Left lung (tissue), 10 donors: ENCODE measurements around the gene NGDN. TPM values are rescaled to one million over a fixed set of nuclear protein-coding genes. Genes with fewer than 3 reads are reported as not detected.

Source experiments
- ATAC-seq: fragments of 200-7000 bp; cut with Tn5 transposase; one replicate; pipeline ENCODE4 v1.9.1; 2020; ENCODE audit warnings: moderate library complexity
- DNase-seq, 4 donors: peaks; one replicate each; pipeline ENCODE4 v3.0.0-alpha.2; 2013 to 2020
- H3K27ac ChIP-seq, 2 donors: fragments of 200-600 bp; sonication (generic) in 1 of 2; one replicate each; pipeline versions ENCODE4 v1.5.0 to v1.8.0; 2020 to 2021
- H3K27me3 ChIP-seq, 2 donors: fragments of 200-600 bp; sonication (generic) in 1 of 2; one replicate each; pipeline versions ENCODE4 v1.5.0 to v1.8.0; 2020 to 2021
- H3K36me3 ChIP-seq, 2 donors: fragments of 200-600 bp; sonication (generic) in 1 of 2; one replicate each; pipeline versions ENCODE4 v1.5.0 to v1.8.0; 2020 to 2021
- H3K4me1 ChIP-seq, 2 donors: fragments of 200-600 bp; one replicate each; pipeline ENCODE4 v1.8.0; 2021
- H3K4me3 ChIP-seq, 2 donors: fragments of 200-600 bp; sonication (generic) in 1 of 2; one replicate each; pipeline versions ENCODE4 v1.5.0 to v1.8.0; 2020 to 2021; ENCODE audit warnings: mild to moderate bottlenecking in 1 of 2
- H3K9me3 ChIP-seq, 2 donors: fragments of 200-600 bp; sonication (generic) in 1 of 2; one replicate each; pipeline versions ENCODE4 v1.5.0 to v1.8.0; 2020 to 2021
- intact Hi-C, 2 donors: fragments of 100-400 bp; cut with DNase I; formaldehyde crosslinking; loops; one replicate each; pipeline versions ENCODE4 v1.11.2 to v1.14.2; 2022
- polyA plus RNA-seq, 6 donors: library from polyadenylated mRNA; unstranded; fragments of 120-200 nt; gene quantifications; one replicate each; pipeline ENCODE4 v1.2.1, GENCODE V29; 2013; ENCODE audit not compliant: insufficient read length in 6 of 6
- total RNA-seq, 2 donors: library from RNA; stranded (reverse); fragmentation: NEBNext Ultra II Directional; extraction: Animal tissue kit (Norgen Biotek cat#: 25700); gene quantifications; one replicate each; pipeline ENCODE4 v1.2.1, GENCODE V29; 2021
- TF ChIP-seq, protein P1 (sequence below), 2 donors: fragments of 200-600 bp; sonication (generic) in 1 of 2; IDR thresholded peaks; one replicate each; pipeline versions ENCODE4 v1.5.0 to v1.8.0; 2021; ENCODE audit warnings: antibody characterized with exemption in 2 of 2
- donor health status: DM: no; HTN: yes; CAD: no.
- donor health status: DM: no; HTN: no; CAD: no.

Gene NGDN
- total and polyA plus RNA-seq, 8 donors = 21.6 to 79.3 (median 60.0) TPM

DNA sequence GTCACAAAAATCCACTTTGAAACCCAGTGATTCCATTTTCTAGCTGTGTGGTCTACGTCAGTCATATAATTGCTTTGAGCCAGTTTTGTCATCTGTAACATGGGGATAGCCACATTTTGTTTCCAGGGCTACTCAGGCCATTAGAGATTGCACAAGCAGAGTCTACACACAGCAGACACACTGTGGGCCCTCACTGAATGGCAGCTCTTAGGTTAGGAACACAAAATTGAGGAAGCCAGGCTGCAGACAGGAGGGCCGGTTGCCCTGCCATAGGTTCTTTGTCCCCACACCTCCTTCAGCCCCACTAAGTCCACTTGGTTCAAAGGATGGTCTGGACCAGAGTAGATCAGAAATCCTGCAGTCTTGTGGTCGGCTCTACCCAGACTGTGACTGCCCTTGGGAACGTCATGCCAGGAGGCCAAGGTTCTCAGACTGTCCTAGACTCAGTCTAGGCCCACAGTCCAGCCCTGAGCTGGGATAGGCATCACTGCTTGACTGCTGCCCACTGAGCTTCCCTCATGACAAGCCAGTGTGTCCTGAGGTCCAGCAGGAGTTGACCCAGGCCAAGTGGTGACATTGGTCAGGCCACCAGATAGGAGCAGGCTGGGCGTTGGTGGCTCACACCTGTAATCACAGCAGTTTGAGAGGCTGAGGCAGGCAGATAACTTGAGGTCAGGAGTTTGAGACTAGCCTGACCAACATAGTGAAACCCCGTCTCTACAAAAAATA lies 30.2 kb upstream of the NGDN start:
- Histone ChIP-seq H3K4me1 (no peaks in the 10 kb centered on the region), H3K4me3 (no peak overlapping the region), H3K36me3 (no peaks in the 10 kb centered on the region), H3K27ac (no peak overlapping the region), H3K9me3 (no peaks in the 10 kb centered on the region), H3K27me3 (peaks cover 0 to 4% of the 10 kb centered on the region in 2 donors)
- DNase-seq (peak in 1 of 4 donors; percentile 53), ATAC-seq (no peak)
- intact Hi-C loops = no loop called here
- TF ChIP-seq, protein P1, sequence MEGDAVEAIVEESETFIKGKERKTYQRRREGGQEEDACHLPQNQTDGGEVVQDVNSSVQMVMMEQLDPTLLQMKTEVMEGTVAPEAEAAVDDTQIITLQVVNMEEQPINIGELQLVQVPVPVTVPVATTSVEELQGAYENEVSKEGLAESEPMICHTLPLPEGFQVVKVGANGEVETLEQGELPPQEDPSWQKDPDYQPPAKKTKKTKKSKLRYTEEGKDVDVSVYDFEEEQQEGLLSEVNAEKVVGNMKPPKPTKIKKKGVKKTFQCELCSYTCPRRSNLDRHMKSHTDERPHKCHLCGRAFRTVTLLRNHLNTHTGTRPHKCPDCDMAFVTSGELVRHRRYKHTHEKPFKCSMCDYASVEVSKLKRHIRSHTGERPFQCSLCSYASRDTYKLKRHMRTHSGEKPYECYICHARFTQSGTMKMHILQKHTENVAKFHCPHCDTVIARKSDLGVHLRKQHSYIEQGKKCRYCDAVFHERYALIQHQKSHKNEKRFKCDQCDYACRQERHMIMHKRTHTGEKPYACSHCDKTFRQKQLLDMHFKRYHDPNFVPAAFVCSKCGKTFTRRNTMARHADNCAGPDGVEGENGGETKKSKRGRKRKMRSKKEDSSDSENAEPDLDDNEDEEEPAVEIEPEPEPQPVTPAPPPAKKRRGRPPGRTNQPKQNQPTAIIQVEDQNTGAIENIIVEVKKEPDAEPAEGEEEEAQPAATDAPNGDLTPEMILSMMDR (IDR thresholded peaks at IDR 0.05) = no peak

DNA sequence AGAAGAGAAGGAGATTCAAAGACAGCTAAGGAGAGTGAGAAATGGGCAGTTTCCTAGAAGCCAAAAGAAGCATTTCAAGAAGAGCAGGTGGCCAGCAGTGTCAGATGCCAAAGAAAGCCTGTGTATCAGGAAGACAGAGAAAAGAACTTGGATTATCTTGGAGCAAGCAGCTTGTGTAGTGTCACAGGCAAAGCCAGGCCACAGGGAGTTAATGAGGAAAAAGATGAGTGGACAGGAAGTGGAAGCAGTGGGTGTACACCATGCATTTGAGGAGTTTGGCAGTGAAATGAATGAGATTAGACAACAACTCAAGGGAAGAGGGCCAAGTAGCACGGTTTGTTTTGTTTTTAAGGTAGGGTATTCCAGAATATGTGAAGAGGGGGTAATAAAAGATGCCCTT lies 28.4 kb upstream of the NGDN start:
- TF ChIP-seq, protein P1 (IDR thresholded peaks at IDR 0.05) = no peak
- Histone ChIP-seq H3K4me3 (no peak overlapping the region), H3K9me3 (no peaks in the 10 kb centered on the region), H3K27me3 (peaks cover 0 to 4% of the 10 kb centered on the region in 2 donors), H3K27ac (no peak overlapping the region), H3K4me1 (no peaks in the 10 kb centered on the region), H3K36me3 (no peaks in the 10 kb centered on the region)
- ATAC-seq = no peak
- intact Hi-C loops = no loop called here
- DNase-seq = no peak

DNA sequence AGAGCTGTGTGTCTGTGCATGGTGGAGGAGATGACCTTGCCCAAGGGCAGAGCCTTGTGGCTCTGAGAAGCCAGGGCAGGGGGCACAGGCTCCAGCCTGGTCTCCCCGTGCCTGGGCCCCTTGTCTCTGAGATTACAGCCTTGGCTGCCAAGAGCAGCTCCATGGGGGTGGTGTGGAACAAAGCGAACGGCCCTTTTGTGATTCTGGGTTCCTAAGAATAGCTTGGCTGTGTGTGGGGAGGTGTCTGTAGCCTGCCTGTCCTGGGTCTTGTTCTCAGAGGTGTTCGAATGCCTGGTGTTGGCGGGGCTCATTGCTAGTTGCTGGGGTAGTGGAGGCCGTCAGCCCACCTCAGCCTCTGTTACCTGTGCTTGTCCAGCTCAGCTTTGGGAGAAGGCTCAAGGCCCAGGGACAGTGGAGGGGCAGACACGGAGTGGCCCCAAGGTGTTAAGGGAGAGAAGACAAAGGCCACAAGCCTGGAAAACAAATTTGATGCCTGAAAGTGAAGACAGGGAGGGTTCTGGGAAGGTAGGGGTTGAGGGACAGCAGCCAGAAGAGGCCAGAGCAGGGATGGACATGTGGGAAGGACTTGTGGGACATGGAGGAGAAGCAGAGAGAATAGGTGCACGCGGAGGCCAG lies 26.7 kb upstream of the NGDN start:
- ATAC-seq (no peak), DNase-seq (no peak)
- no peaks in the 10 kb centered on the region for H3K4me1 ChIP-seq

DNA sequence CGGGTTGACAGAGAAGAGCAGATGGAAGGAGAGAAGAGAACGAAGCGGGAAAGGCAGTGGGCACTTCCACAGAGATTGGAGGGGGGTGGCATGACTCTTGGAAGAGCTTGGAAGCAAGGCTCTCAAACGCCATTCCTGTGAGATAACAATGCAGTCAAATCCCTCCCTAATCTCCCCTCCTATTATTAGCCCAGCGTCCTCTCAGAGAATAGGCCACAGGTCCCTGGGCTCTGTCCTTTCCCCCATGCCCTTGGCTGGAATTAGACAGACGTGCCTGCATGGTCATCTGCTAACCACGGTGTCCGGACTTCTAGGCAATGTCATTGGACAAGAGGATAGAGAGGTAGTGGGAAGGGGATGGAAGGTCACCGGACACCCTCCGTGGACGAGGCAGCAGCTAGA lies 26.1 kb upstream of the NGDN start:
- ATAC-seq = no peak
- no peaks in the 10 kb centered on the region for H3K36me3 ChIP-seq
- no peak overlapping the region for H3K27ac ChIP-seq
- no peaks in the 10 kb centered on the region for H3K4me1 ChIP-seq
- peaks cover 0 to 4% of the 10 kb centered on the region in 2 donors for H3K27me3 ChIP-seq
- TF ChIP-seq, protein P1 (IDR thresholded peaks at IDR 0.05) = no peak
- intact Hi-C loops = no loop called here
- no peak overlapping the region for H3K4me3 ChIP-seq
- H3K9me3 ChIP-seq = no peaks in the 10 kb centered on the region
- DNase-seq = no peak

More for the DNA sequence above, 26.7 kb upstream of the NGDN start:
- Histone ChIP-seq H3K36me3 (no peaks in the 10 kb centered on the region), H3K27me3 (peaks cover 0 to 4% of the 10 kb centered on the region in 2 donors), H3K4me3 (no peak overlapping the region), H3K9me3 (no peaks in the 10 kb centered on the region), H3K27ac (no peak overlapping the region)
- TF ChIP-seq, protein P1 (IDR thresholded peaks at IDR 0.05) = no peak
- intact Hi-C loops = no loop called here

DNA sequence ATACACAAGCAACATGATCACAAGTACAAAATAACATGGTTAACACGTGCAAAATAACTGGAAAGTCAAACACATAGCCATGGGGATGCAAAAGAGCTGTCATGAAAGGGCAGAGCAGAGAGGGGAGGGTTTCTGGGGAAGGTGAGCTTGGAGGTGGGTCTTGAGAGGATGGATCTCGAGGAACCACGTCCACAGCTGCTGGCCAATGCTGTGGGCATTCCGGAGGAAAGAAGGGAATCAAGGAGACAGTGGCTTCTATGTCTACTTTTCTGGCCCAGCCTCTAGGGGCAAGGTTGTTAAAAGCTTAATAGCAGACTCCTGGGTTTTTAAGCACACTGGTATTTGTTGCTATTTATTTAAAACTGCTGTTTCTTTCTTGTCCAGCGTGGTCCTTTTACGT lies 25.6 kb upstream of the NGDN start:
- Histone ChIP-seq H3K27ac (no peak overlapping the region), H3K27me3 (peaks cover 0 to 4% of the 10 kb centered on the region in 2 donors), H3K4me3 (no peak overlapping the region), H3K9me3 (no peaks in the 10 kb centered on the region), H3K36me3 (no peaks in the 10 kb centered on the region), H3K4me1 (no peaks in the 10 kb centered on the region)
- TF ChIP-seq, protein P1 (IDR thresholded peaks at IDR 0.05) = no peak
- DNase-seq (no peak), ATAC-seq (no peak)
- intact Hi-C loops = no loop called here
